AG08396 (cell line): ENCODE measurements around the gene HS3ST2.
"Not testable (repeated sequence)": the region's sequence is repeated elsewhere in the genome, so short reads cannot be mapped to it uniquely, and the experiment has no call there.

ENCODE experiments used
- DNase-seq: peaks from one replicate; pipeline ENCODE4 v3.0.0; 2012; ENCODE audit warnings: low spot score, mixed read lengths

Gene HS3ST2

GRCh38 chr16:22878955-22879354, 65.0 kb downstream of the HS3ST2 start:
- no peak for DNase-seq

GRCh38 chr16:22879466-22879865, 65.5 kb downstream of the HS3ST2 start:
- no peak for DNase-seq

GRCh38 chr16:22882981-22883380, 69.0 kb downstream of the HS3ST2 start:
- DNase-seq, result no peak

- DNase-seq, result no peak
Measured at GRCh38 chr16:22885951-22886350, 72.0 kb downstream of the HS3ST2 start.

GRCh38 chr16:22886927-22887326, 73.0 kb downstream of the HS3ST2 start:
- DNase-seq, result no peak

- DNase-seq, result no peak
Measured at GRCh38 chr16:22887445-22887844, 73.5 kb downstream of the HS3ST2 start.

GRCh38 chr16:22888791-22889190, 74.8 kb downstream of the HS3ST2 start:
- no peak for DNase-seq

- DNase-seq, result no peak
Measured at GRCh38 chr16:22890976-22891375, 77.0 kb downstream of the HS3ST2 start.

- no peak for DNase-seq
Measured at GRCh38 chr16:22897184-22897583, 83.2 kb downstream of the HS3ST2 start.

GRCh38 chr16:22898131-22898530, 84.2 kb downstream of the HS3ST2 start:
- no peak for DNase-seq

GRCh38 chr16:22898874-22899348, 84.9 kb downstream of the HS3ST2 start:
- peak; percentile 48 for DNase-seq

GRCh38 chr16:22899567-22899966, 85.6 kb downstream of the HS3ST2 start:
- not testable (repeated sequence) for DNase-seq

GRCh38 chr16:22900863-22901262, 86.9 kb downstream of the HS3ST2 start:
- no peak for DNase-seq

GRCh38 chr16:22901563-22901962, 87.6 kb downstream of the HS3ST2 start:
- DNase-seq, result no peak

- no peak for DNase-seq
Measured at GRCh38 chr16:22903716-22904115, 89.8 kb downstream of the HS3ST2 start.

- no peak for DNase-seq
Measured at GRCh38 chr16:22912654-22913053, 98.7 kb downstream of the HS3ST2 start.

- DNase-seq, result no peak
Measured at GRCh38 chr16:22915003-22915402, 101.0 kb downstream of the HS3ST2 start.

- DNase-seq, result no peak
Measured at GRCh38 chr16:22923491-22923890, 109.5 kb downstream of the HS3ST2 start.

- no peak for DNase-seq
Measured at GRCh38 chr16:22924492-22924891, 110.5 kb downstream of the HS3ST2 start.

GRCh38 chr16:22926105-22926751, 112.3 kb downstream of the HS3ST2 start:
- DNase-seq, result no peak

- DNase-seq, result no peak
Measured at GRCh38 chr16:22927306-22927705, 113.3 kb downstream of the HS3ST2 start.

- DNase-seq, result no peak
Measured at GRCh38 chr16:22928882-22929435, 115.0 kb downstream of the HS3ST2 start.

GRCh38 chr16:22929461-22929860, 115.5 kb downstream of the HS3ST2 start:
- no peak for DNase-seq
